CD4-positive, alpha-beta T cell treated with Interleukin-4 for 1 hour (primary cell): Measurements from ENCODE around the gene CBR1.
"Not testable (repeated sequence)": the region's sequence is repeated elsewhere in the genome, so short reads cannot be mapped to it uniquely, and the experiment has no call there.

Source experiments
- DNase-seq, 2 donors: peaks; one replicate each; pipeline ENCODE4 v3.0.0-alpha.2; 2020 to 2022

Gene CBR1

GRCh38 chr21:36052860-36053714 lies 16.7 kb upstream of the CBR1 start:
- no peak for DNase-seq

GRCh38 chr21:36053715-36054062 lies 16.1 kb upstream of the CBR1 start:
- no peak for DNase-seq

- DNase-seq = no peak
Observed at GRCh38 chr21:36055551-36055950, 14.3 kb upstream of the CBR1 start.

- peak in 1 of 2 donors; percentile 12 for DNase-seq
Observed at GRCh38 chr21:36059823-36060158, 10.0 kb upstream of the CBR1 start.

- DNase-seq = peak; percentile 91 to 92
Observed at GRCh38 chr21:36060159-36060921, 9.5 kb upstream of the CBR1 start, which contains the start of gene SETD4. TSS of gene SETD4 (minus strand) at chr21:36060526. CDS start at chr21:36058888, 1,638 bp downstream.

- DNase-seq = no peak
Observed at GRCh38 chr21:36061445-36061844, 8.4 kb upstream of the CBR1 start.

GRCh38 chr21:36063375-36064084 lies 6.3 kb upstream of the CBR1 start:
- no peak for DNase-seq

- DNase-seq = no peak
Observed at GRCh38 chr21:36064085-36064460, 5.8 kb upstream of the CBR1 start.

GRCh38 chr21:36065497-36066036 lies 4.3 kb upstream of the CBR1 start:
- no peak for DNase-seq

- DNase-seq = no peak
Observed at GRCh38 chr21:36068748-36069398, 951 bp upstream of the CBR1 start.

GRCh38 chr21:36070999-36071398 lies 1.2 kb downstream of the CBR1 start:
- DNase-seq = no peak

- DNase-seq = no peak
Observed at GRCh38 chr21:36072453-36073162, 2.8 kb downstream of the CBR1 start.

GRCh38 chr21:36073181-36073580 lies 3.4 kb downstream of the CBR1 start:
- DNase-seq = no peak

- DNase-seq = not testable (repeated sequence)
Observed at GRCh38 chr21:36073911-36074310, 4.1 kb downstream of the CBR1 start.

GRCh38 chr21:36075171-36075570 lies 5.3 kb downstream of the CBR1 start:
- DNase-seq = no peak

- no peak for DNase-seq
Observed at GRCh38 chr21:36075953-36076352, 6.1 kb downstream of the CBR1 start.

- DNase-seq = no peak
Observed at GRCh38 chr21:36076878-36077655, 7.2 kb downstream of the CBR1 start.

- no peak for DNase-seq
Observed at GRCh38 chr21:36077758-36078157, 7.9 kb downstream of the CBR1 start.

- DNase-seq = peak; percentile 26 to 41
Observed at GRCh38 chr21:36079010-36079649, 9.3 kb downstream of the CBR1 start.

- no peak for DNase-seq
Observed at GRCh38 chr21:36079671-36080070, 9.8 kb downstream of the CBR1 start.

GRCh38 chr21:36080386-36080785 lies 10.6 kb downstream of the CBR1 start:
- no peak for DNase-seq
